Endothelial cell of umbilical vein (primary cell): Measurements from ENCODE around the gene SEMA4D.

Source experiments
- CTCF ChIP-seq, 2 donors: IDR thresholded peaks; 1 replicate in 1 of 2; 2 replicates in 1 of 2; pipeline ENCODE4 v1.5.1; 2011; ENCODE audit warnings: low read length in 2 of 2, mild to moderate bottlenecking in 2 of 2, moderate library complexity in 2 of 2, control low read depth in 1 of 2, inconsistent platforms in 1 of 2, low read depth in 1 of 2; ENCODE audit not compliant: insufficient read depth in 1 of 2; ENCODE audit errors: extremely low read depth in 1 of 2
- EZH2 ChIP-seq: IDR thresholded peaks from 2 replicates; pipeline ENCODE4 v1.6.1; 2012; ENCODE audit warnings: borderline replicate concordance, low read depth, mild to moderate bottlenecking, moderate library complexity, low read length, inconsistent platforms; ENCODE audit not compliant: severe bottlenecking
- FOS ChIP-seq: IDR thresholded peaks from 2 replicates; pipeline ENCODE4 v1.6.1; 2011; ENCODE audit warnings: mild to moderate bottlenecking, low read length, moderate library complexity, borderline replicate concordance; ENCODE audit not compliant: insufficient read depth
- GATA2 ChIP-seq: IDR thresholded peaks from 2 replicates; pipeline ENCODE4 v1.7.0; 2011; ENCODE audit warnings: low read depth, mild to moderate bottlenecking, moderate library complexity, mixed read lengths, low read length; ENCODE audit not compliant: insufficient read length, insufficient read depth
- JUN ChIP-seq: IDR thresholded peaks from 2 replicates; pipeline ENCODE4 v1.6.1; 2011; ENCODE audit warnings: borderline replicate concordance, low read depth; ENCODE audit not compliant: insufficient read length, insufficient read depth
- MYC ChIP-seq: IDR thresholded peaks from one replicate; pipeline ENCODE4 v1.6.1; 2011; ENCODE audit warnings: mild to moderate bottlenecking, low read depth, low read length
- POLR2A ChIP-seq: IDR thresholded peaks from 2 replicates; pipeline ENCODE4 v1.6.1; 2012; ENCODE audit warnings: low read depth, mild to moderate bottlenecking, control low read depth, low read length
- POLR2AphosphoS5 ChIP-seq: IDR thresholded peaks from 2 replicates; pipeline ENCODE4 v1.6.1; 2012; ENCODE audit warnings: low read depth, mild to moderate bottlenecking, control low read depth, low read length, moderate library complexity; ENCODE audit not compliant: insufficient read depth
- TF ChIP-seq, protein P1 (sequence below): IDR thresholded peaks from 2 replicates; pipeline ENCODE4 v1.6.1; 2011; ENCODE audit not compliant: insufficient read depth, insufficient read length

GRCh38 chr9:89383030-89383720 is 114.7 kb downstream of the SEMA4D start:
- TF ChIP-seq POLR2A, result no peak
- no peak for TF ChIP-seq CTCF (IDR thresholded peaks at IDR 0.05; ENCODE audit: extremely low read depth in 1 of 2, insufficient read depth in 1 of 2, low read depth in 1 of 2, low read length in 2 of 2)
- TF ChIP-seq JUN, result no peak
- TF ChIP-seq POLR2AphosphoS5, result no peak
- no peak for TF ChIP-seq MYC
- TF ChIP-seq GATA2, result no peak
- no peak for TF ChIP-seq FOS
- TF ChIP-seq, protein P1, sequence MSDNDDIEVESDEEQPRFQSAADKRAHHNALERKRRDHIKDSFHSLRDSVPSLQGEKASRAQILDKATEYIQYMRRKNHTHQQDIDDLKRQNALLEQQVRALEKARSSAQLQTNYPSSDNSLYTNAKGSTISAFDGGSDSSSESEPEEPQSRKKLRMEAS, result no peak
- no peak for TF ChIP-seq EZH2
